T-helper 17 cell (primary cell): Measurements from ENCODE around the gene ANO1. TPM values are rescaled to one million over a fixed set of nuclear protein-coding genes. Genes with fewer than 3 reads are reported as not detected.

ENCODE experiments used
- ATAC-seq: fragments of 150-1000 bp; cut with Tn5 transposase; 2 replicates; pipeline ENCODE4 v1.10.0; 2021; ENCODE audit warnings: mild to moderate bottlenecking, moderate library complexity
- DNase-seq, 3 donors: peaks; one replicate each; pipeline versions ENCODE4 v3.0.0 to v3.0.0-alpha.2; 2020 to 2021
- H3K9me3 ChIP-seq: one replicate; pipeline ENCODE4 v1.7.0; 2013; ENCODE audit warnings: low read length, mild to moderate bottlenecking; ENCODE audit not compliant: control insufficient read depth, poor library complexity, severe bottlenecking
- H3K27ac Mint-ChIP-seq: one replicate; pipeline ENCODE4 v1.8.0; 2022; ENCODE audit warnings: mild to moderate bottlenecking, moderate library complexity, mixed read lengths
- H3K27me3 Mint-ChIP-seq: one replicate; pipeline ENCODE4 v1.8.0; 2022; ENCODE audit warnings: mixed read lengths
- H3K36me3 Mint-ChIP-seq: one replicate; pipeline ENCODE4 v1.8.0; 2022; ENCODE audit warnings: low read depth, mixed read lengths
- H3K4me1 Mint-ChIP-seq: one replicate; pipeline ENCODE4 v1.8.0; 2022; ENCODE audit warnings: mild to moderate bottlenecking, mixed read lengths
- H3K4me3 Mint-ChIP-seq: one replicate; pipeline ENCODE4 v1.8.0; 2022; ENCODE audit warnings: mild to moderate bottlenecking, moderate library complexity, mixed read lengths
- total RNA-seq, 4 donors: library from RNA in 2 of 4; stranded (reverse) in 2 of 4; gene quantifications; one replicate each; pipeline ENCODE4 v1.2.3 and lab custom pipeline; 2022 to 2026

Gene ANO1
- total RNA-seq, 2 donors from 2014 or later = 0.34 TPM; not detected in 1

DNA sequence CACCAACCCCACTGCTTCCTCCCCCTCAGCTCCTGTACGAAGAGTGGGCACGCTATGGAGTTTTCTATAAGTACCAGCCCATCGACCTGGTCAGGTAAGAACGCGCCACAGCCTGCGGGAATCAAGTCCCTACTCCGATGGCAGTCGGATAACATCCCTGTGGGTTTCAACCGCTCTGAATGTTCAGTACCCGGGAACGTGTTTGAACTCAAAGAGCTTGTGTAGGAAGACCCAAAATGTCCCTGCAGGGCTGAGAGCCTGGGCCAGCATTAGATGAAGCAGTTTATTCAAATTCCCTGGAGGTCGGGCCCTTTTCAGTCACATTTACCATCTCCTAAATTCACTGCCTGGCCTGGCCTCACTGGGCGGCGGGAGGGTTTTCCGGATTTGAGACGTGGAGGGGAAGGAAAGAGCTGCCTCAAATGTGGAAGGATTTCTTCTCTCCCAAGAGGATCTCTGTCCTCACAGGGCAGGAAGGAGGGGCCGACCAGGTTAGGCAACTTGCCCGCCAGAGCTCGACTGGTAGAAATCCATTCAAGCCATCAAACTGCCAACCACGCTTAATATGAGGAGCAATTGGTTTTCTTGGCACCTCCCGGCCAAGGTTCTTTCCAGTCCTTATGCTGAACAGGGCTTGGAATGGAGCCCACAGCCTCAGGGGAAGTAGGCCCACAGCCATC, 46.3 kb downstream of the ANO1 start:
- Mint-ChIP-seq H3K27me3 (no peaks in the 10 kb centered on the region), H3K27ac (no peak overlapping the region), H3K36me3 (peaks cover 5% of the 10 kb centered on the region), H3K4me1 (no peaks in the 10 kb centered on the region), H3K4me3 (no peak overlapping the region)
- no peak for DNase-seq
- H3K9me3 ChIP-seq = no peaks in the 10 kb centered on the region
- no peak for ATAC-seq

DNA sequence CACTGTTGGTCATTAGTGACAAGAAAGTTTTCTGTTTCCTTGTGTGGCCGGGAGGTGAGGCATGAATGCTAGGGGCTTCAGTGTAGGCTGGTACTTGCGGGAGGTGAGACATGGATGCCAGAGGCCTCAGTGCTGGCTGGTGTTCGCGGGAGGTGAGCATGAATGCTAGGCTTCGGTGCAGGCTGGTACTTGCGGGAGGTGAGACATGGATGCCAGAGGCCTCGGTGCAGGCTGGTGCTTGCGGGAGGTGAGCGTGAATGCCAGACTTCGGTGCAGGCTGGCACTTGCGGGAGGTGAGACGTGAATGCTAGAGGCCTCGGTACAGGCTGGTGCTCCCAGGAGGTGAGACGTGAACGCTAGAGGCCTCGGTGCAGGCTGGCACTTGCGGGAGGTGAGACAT, 48.4 kb downstream of the ANO1 start:
- Mint-ChIP-seq H3K4me1 (no peaks in the 10 kb centered on the region), H3K36me3 (peaks cover 3% of the 10 kb centered on the region), H3K4me3 (no peak overlapping the region), H3K27me3 (no peaks in the 10 kb centered on the region), H3K27ac (no peak overlapping the region)
- no peak for ATAC-seq
- no peaks in the 10 kb centered on the region for H3K9me3 ChIP-seq
- DNase-seq = no peak

DNA sequence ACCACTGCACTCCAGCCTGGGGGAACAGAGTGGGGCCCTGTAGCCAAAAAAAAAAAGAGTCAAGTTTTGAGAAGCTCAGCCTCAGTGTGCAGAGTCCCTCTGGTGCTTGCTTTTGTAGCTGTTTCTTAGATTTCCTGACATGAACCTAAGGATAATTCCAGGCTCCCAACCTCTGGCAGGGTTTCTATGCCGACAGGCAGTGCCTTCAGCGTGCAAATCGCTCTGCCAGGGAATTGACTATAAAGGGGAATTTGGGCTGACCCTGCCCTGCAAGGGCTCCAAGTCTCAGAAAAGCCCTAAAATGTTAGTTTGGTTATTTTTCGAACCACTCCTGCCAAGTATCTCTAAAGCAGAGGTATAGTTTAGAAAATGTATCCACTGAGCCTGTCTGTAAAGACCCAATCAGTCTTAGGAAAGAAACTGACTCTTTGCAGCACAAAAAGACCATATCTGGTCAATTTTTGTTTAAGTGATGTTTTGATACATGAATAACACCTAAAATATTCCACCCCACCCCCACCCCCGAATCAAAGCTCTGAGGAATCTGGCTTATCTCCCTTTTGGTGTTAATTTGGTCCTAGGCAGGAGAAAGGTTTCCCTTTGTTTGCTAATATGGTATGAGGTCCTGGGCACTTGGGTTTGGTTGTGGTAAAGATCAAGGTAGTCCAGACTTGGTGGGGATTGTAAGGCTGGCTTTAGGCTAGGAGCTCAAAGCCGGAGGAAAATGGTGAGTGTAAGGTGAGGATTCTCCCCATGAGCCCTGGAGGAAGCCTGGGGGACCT, 49.7 kb downstream of the ANO1 start:
- no peak overlapping the region for H3K27ac Mint-ChIP-seq
- H3K36me3 Mint-ChIP-seq = no peaks in the 10 kb centered on the region
- peaks cover 4% of the 10 kb centered on the region for H3K27me3 Mint-ChIP-seq
- H3K9me3 ChIP-seq = no peaks in the 10 kb centered on the region
- ATAC-seq = no peak
- H3K4me1 Mint-ChIP-seq = no peaks in the 10 kb centered on the region
- no peak for DNase-seq
- H3K4me3 Mint-ChIP-seq = no peak overlapping the region

DNA sequence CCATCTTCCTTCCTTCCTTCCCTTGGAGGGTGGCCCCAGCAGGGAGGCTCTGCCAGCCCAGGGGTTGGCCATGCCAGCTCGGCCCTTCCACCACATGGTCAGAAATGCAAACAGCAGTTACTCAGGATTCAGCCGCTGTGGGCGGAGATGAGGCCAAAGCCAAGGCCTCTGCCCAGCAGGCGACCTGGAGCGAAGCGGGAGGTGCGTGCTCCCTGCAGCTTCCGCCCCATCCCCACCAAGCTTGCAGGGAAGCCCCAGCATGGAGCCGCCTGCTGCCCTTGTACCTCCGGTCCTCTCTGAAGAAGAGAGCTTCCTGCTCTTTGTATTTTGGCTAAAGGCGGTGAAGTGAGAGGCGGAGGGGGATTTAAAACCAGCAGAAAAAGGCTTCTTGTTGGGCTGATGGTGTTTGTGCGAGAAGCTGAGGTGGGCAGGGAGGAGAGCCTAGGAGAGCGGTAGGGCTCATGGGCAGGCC, 50.4 kb downstream of the ANO1 start:
- no peak for ATAC-seq
- H3K36me3 Mint-ChIP-seq = no peaks in the 10 kb centered on the region
- H3K27ac Mint-ChIP-seq = no peak overlapping the region
- H3K9me3 ChIP-seq = no peaks in the 10 kb centered on the region
- no peaks in the 10 kb centered on the region for H3K4me1 Mint-ChIP-seq
- DNase-seq = no peak
- H3K27me3 Mint-ChIP-seq = peaks cover 4% of the 10 kb centered on the region
- H3K4me3 Mint-ChIP-seq = no peak overlapping the region

DNA sequence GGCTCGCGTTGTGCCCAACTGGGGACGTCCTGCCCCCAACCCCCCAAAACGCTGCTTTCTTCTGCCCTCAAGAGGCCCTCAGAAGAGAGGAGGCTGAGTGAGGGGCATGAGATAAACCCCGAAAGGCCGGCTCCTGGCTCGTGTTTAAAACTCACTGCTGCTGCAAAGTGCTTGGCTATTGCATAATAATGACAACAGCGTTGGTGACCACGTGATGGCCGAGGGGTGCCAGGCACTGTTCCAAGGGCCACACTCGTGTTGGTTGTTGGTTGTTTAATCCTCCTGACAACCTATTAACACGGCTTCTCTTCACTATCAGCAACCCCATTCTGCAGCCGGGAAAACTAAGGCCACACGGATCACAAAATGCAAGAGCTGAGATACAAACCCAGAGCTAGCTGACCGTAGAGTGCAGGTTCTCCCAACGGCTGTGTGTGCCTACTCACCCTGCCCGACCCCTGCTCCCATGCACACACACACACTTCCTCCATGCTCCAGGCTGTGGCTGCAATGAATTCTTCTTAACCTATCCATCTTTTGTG, 51.0 kb downstream of the ANO1 start:
- no peaks in the 10 kb centered on the region for H3K36me3 Mint-ChIP-seq

DNA sequence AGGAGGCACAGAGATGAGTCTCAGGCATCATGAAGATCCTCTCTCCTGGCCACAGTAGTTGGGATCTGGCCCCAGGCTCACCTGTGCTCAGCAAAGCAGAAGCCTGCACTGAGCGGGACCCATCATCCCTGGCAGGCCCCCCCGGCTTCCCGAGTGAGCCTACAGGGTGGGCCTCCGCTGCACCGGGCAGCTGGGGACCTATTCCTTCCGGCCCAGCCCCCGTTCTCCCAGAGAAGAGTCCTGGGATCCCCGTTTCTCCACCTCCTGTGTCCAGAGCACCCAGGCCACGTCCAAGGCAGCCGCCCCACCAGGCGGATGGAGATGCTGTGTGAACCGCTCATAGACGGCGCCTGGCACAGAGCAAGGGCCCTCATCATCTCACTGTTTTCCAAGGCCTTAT, 52.5 kb downstream of the ANO1 start:
- no peaks in the 10 kb centered on the region for H3K9me3 ChIP-seq
- Mint-ChIP-seq H3K27me3 (peaks cover 15% of the 10 kb centered on the region), H3K4me1 (no peaks in the 10 kb centered on the region), H3K4me3 (no peak overlapping the region), H3K36me3 (no peaks in the 10 kb centered on the region), H3K27ac (no peak overlapping the region)
- ATAC-seq (no peak), DNase-seq (no peak)

More for the DNA sequence above, 51.0 kb downstream of the ANO1 start:
- H3K4me3 Mint-ChIP-seq = no peak overlapping the region
- no peaks in the 10 kb centered on the region for H3K4me1 Mint-ChIP-seq
- DNase-seq (no peak), ATAC-seq (no peak)
- no peaks in the 10 kb centered on the region for H3K9me3 ChIP-seq
- peaks cover 7% of the 10 kb centered on the region for H3K27me3 Mint-ChIP-seq
- H3K27ac Mint-ChIP-seq = no peak overlapping the region

DNA sequence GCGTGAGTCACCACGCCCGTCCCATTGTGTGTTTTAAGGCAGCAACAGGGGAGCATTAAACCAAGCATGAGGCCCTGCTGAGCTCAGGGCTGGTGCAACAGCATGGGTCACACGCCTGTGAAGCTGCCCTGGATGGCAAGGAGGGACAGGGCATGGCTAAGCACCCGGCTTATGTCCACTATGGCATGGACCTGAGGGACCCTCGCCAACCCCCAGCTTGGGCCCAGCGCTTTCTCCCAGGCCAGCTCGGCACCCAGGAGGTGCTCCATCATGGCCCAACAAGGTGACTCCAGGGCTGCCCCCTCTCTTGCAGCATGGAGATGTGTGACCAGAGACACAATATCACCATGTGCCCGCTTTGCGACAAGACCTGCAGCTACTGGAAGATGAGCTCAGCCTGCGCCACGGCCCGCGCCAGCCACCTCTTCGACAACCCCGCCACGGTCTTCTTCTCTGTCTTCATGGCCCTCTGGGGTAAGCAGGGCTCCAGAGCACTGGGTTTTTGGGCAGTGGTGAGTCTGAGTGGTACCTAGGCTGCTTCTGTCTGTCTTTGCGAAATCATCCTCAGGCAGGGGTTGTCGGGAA, 53.6 kb downstream of the ANO1 start:
- DNase-seq = no peak
- ATAC-seq = no peak
- peaks cover 15% of the 10 kb centered on the region for H3K27me3 Mint-ChIP-seq

DNA sequence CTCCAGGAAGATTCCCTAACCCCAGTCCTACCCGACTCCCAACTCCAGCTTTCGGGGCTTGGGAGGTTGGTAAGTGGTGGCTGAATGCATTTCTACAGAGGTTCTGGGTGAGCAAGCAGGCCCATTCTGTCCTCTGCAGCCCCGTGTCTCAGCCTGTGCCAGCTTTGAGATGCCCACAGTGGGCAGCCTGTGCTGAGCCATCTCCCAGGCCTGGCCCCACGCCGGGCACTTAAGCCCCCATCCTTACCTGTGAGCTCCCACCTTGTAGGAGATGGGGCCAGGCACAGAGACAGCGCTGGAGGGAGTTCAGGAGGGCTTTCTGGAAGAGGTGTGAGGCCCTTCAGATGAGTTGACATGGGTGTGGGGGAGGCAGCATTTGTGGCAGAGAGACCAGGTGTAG, 54.5 kb downstream of the ANO1 start:
- peaks cover 15% of the 10 kb centered on the region for H3K27me3 Mint-ChIP-seq
- H3K4me1 Mint-ChIP-seq = no peaks in the 10 kb centered on the region
- H3K4me3 Mint-ChIP-seq = no peak overlapping the region
- DNase-seq = no peak
- H3K36me3 Mint-ChIP-seq = no peaks in the 10 kb centered on the region
- no peak for ATAC-seq
- H3K9me3 ChIP-seq = no peaks in the 10 kb centered on the region
- H3K27ac Mint-ChIP-seq = no peak overlapping the region

More for the DNA sequence above, 53.6 kb downstream of the ANO1 start:
- H3K27ac Mint-ChIP-seq = no peak overlapping the region
- H3K4me3 Mint-ChIP-seq = no peak overlapping the region
- H3K9me3 ChIP-seq = no peaks in the 10 kb centered on the region
- no peaks in the 10 kb centered on the region for H3K4me1 Mint-ChIP-seq
- no peaks in the 10 kb centered on the region for H3K36me3 Mint-ChIP-seq

DNA sequence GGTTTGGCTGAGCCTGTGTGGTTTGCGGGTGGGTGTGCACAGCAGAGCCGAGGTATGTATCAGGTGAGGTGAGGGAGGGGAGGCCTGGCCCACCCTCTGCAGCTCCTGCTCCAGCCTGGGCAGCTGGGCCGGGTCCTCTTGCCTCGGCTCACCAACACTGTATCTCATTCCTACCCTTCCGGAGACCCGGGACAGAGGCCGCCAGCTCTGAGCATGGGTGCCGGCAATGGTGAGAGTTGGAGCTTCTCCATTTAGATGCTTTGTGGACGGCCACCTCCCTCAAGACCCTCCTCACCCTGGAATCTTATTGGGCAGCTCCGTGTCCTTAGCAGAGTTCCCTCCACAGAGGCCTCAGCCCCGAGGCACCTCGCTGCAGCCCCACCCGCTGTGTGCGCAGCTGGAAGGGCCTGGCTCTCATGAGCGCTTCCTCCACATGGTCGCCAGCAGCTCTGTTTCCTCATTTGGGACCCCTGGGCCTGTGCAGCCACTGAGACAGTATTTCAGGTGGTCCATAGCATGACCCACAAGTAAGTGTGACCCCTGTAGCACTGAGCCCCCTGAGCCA, 55.7 kb downstream of the ANO1 start:
- H3K9me3 ChIP-seq = no peaks in the 10 kb centered on the region
- Mint-ChIP-seq H3K27me3 (peaks cover 15% of the 10 kb centered on the region), H3K27ac (no peak overlapping the region), H3K4me3 (no peak overlapping the region), H3K36me3 (no peaks in the 10 kb centered on the region), H3K4me1 (no peaks in the 10 kb centered on the region)
- ATAC-seq = no peak
- DNase-seq = no peak

DNA sequence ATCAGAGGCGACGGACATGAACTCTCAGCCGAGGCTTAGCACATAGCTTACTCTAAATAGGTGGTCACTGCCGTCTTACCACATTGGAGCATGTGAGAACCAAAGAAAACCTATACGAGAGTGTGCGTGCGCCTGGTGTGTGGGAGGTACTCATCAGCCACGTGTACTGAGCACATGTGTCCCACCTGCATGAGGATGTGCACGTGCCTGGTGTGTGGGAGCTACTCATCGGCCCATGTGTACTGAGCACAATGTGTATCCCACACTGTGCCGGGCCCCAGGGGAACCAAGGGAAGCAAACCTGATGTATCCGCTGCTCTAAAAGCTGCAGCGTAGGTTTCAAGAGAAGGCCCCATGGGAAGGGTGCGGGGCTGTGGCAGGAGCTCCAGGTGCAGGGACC, 56.4 kb downstream of the ANO1 start:
- Mint-ChIP-seq H3K36me3 (no peaks in the 10 kb centered on the region), H3K27me3 (peaks cover 19% of the 10 kb centered on the region), H3K27ac (no peak overlapping the region), H3K4me1 (no peaks in the 10 kb centered on the region), H3K4me3 (no peak overlapping the region)
- ATAC-seq = no peak
- H3K9me3 ChIP-seq = no peaks in the 10 kb centered on the region
- no peak for DNase-seq

DNA sequence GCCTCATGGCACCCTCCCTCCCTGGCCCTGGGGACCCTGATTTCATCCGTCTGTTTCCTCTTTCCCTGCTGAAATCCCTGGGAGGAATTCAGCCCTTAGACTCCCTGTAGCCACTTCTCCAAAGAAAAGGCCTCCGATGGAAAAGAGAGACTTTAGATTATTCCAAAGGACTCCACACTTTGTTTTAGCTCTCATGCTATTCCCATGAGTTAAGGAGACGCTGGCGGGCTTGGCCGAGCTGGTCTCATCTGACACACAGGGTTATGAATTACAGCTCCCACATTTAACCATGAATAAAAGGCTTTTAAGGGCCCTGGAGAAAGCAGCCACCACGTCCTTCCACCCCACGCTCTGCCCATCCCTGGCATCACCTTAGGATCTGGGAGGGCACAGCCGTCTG, 57.0 kb downstream of the ANO1 start:
- ATAC-seq (no peak), DNase-seq (no peak)
- Mint-ChIP-seq H3K4me1 (no peaks in the 10 kb centered on the region), H3K4me3 (no peak overlapping the region), H3K27ac (no peak overlapping the region), H3K27me3 (peaks cover 25% of the 10 kb centered on the region), H3K36me3 (no peaks in the 10 kb centered on the region)
- no peaks in the 10 kb centered on the region for H3K9me3 ChIP-seq

DNA sequence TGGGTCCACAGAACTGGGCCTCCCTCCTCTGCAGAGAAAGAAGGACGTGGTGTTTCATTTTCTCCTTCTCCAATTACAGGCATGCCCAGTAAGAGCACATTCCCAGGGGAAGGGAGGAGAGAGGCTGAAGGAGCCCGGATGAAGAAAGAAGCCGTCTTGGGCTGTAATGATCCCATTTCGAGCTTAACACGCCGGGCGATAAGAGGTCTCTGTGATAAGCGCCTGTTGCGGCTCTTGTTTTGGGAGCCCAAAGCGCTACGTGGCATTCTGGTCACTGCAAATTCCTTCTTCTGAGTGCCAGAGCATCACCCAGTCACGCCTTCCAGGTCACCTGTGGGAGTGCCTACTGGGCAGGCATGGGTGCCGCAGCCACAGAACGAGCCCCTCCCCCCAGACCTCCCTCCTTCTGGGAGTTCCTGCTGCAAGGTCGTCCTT, 57.5 kb downstream of the ANO1 start:
- ATAC-seq = no peak
- H3K9me3 ChIP-seq = no peaks in the 10 kb centered on the region
- Mint-ChIP-seq H3K27ac (no peak overlapping the region), H3K4me1 (no peaks in the 10 kb centered on the region), H3K4me3 (no peak overlapping the region), H3K36me3 (no peaks in the 10 kb centered on the region), H3K27me3 (peaks cover 28% of the 10 kb centered on the region)
- DNase-seq = no peak

DNA sequence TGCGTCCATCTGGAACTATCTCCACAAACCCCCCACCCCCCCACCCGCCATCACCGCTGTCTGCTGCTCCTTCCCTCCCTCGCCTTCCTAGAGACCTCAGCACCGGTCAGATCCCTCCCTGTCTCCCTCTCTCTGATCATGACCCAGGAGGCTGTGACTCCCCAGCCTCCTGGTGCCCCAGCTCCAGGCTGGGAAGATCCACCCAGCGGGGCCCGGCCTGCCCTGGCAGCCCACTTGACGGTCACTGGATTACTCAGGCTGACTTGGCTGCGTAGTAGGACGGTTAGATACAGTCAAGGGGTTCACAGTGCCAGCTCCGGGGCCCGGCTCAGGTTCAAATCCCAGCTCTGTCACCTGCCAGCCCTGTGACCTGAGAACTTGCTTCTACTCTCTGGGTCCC, 59.3 kb downstream of the ANO1 start:
- ATAC-seq = no peak

More for the DNA sequence above, 59.3 kb downstream of the ANO1 start:
- H3K27me3 Mint-ChIP-seq = peaks cover 41% of the 10 kb centered on the region
- DNase-seq = no peak
- no peaks in the 10 kb centered on the region for H3K4me1 Mint-ChIP-seq
- no peak overlapping the region for H3K27ac Mint-ChIP-seq
- no peak overlapping the region for H3K4me3 Mint-ChIP-seq
- no peaks in the 10 kb centered on the region for H3K36me3 Mint-ChIP-seq
- H3K9me3 ChIP-seq = no peaks in the 10 kb centered on the region
